Left forelimb (tissue), 1 donor: Measurements from ENCODE around the gene PSME3IP1.
A peak's percentile ranks its signal among the peaks of the same experiment; 100 is the strongest.

Experiments
- DNase-seq: peaks from one replicate; pipeline ENCODE4 v3.0.0-alpha.2; 2018; ENCODE audit warnings: low spot score

PSME3IP1 gene

GRCh38 chr16:57167538-57167937 lies 18.3 kb downstream of the PSME3IP1 start:
- no peak for DNase-seq

- DNase-seq = no peak
Observed at GRCh38 chr16:57166951-57167350, 18.9 kb downstream of the PSME3IP1 start.

- DNase-seq = no peak
Observed at GRCh38 chr16:57166451-57166850, 19.4 kb downstream of the PSME3IP1 start.

GRCh38 chr16:57165938-57166337 lies 19.9 kb downstream of the PSME3IP1 start:
- DNase-seq = no peak

- DNase-seq = no peak
Observed at GRCh38 chr16:57165483-57165882, 20.4 kb downstream of the PSME3IP1 start.

- no peak for DNase-seq
Observed at GRCh38 chr16:57163842-57164241, 22.0 kb downstream of the PSME3IP1 start.

- no peak for DNase-seq
Observed at GRCh38 chr16:57159447-57159846, 26.4 kb downstream of the PSME3IP1 start.

- no peak for DNase-seq
Observed at GRCh38 chr16:57157533-57157932, 28.3 kb downstream of the PSME3IP1 start.

GRCh38 chr16:57156351-57156703 lies 29.5 kb downstream of the PSME3IP1 start:
- DNase-seq = no peak

GRCh38 chr16:57155702-57156350 lies 30.0 kb downstream of the PSME3IP1 start:
- no peak for DNase-seq

- no peak for DNase-seq
Observed at GRCh38 chr16:57153841-57154240, 32.0 kb downstream of the PSME3IP1 start.

- no peak for DNase-seq
Observed at GRCh38 chr16:57152096-57153093, 33.4 kb downstream of the PSME3IP1 start.

GRCh38 chr16:57151369-57151768 lies 34.5 kb downstream of the PSME3IP1 start:
- no peak for DNase-seq

GRCh38 chr16:57150682-57151330 lies 35.0 kb downstream of the PSME3IP1 start:
- no peak for DNase-seq

GRCh38 chr16:57149391-57149790 lies 36.4 kb downstream of the PSME3IP1 start:
- no peak for DNase-seq

- no peak for DNase-seq
Observed at GRCh38 chr16:57148481-57148880, 37.4 kb downstream of the PSME3IP1 start.

- DNase-seq = peak; percentile 64
Observed at GRCh38 chr16:57147381-57148221, 38.2 kb downstream of the PSME3IP1 start.

- peak; percentile 62 for DNase-seq
Observed at GRCh38 chr16:57146735-57147134, 39.1 kb downstream of the PSME3IP1 start.

- peak; percentile 53 for DNase-seq
Observed at GRCh38 chr16:57146040-57146647, 39.7 kb downstream of the PSME3IP1 start.

- peak; percentile 55 for DNase-seq
Observed at GRCh38 chr16:57145046-57146021, 40.5 kb downstream of the PSME3IP1 start.
